NT2/D1 (cell line): ENCODE results near the gene LILRA1.

Source experiments
- SUZ12 ChIP-seq: IDR thresholded peaks from 2 replicates; pipeline ENCODE4 v1.6.1; 2011; ENCODE audit not compliant: insufficient read length, insufficient read depth; ENCODE audit errors: extremely low read depth
- YY1 ChIP-seq: IDR thresholded peaks from 2 replicates; pipeline ENCODE4 v1.6.1; 2011; ENCODE audit not compliant: insufficient read length, insufficient read depth
- ZNF274 ChIP-seq: IDR thresholded peaks from 2 replicates; pipeline ENCODE4 v1.6.1; 2011; ENCODE audit warnings: mild to moderate bottlenecking, low read depth, low read length

GRCh38 chr19:54574527-54575056 is 18.8 kb upstream of the LILRA1 start:
- TF ChIP-seq SUZ12 (no peak), YY1 (no peak), ZNF274 (no peak)
